ENCODE results near the gene RNF111.

The RNF111 gene

DNA sequence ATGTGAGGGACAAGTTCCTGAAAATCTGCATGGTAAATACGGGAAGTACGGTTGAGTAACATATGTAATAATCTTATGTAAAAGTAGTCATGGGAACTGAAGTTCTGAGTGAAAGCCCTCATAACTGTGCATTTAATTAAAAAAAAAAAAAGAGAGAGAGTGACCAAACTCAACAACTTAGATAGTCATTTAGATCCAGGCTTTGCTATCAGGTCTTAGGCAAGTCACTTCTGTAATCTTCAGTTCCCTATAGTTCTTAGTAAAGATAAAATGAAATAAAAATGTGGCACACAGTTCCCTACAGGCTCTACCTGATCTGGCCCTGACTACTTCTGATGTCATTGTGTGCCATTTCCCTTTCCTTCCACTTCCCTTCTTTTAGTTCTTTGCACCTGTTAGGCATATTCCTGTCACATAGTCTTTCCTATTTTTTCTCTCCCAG, 15.0 kb downstream of the RNF111 start:
- DNase-seq (ENCODE audit: insufficient read length) (no peak), FAIRE-seq (no peak)
- TF ChIP-seq POLR2A (IDR thresholded peaks at IDR 0.05; ENCODE audit: low read depth, low read length) = no peak
- TF ChIP-seq POLR2AphosphoS5 (IDR thresholded peaks at IDR 0.05; ENCODE audit: low read depth, low read length) = no peak
- no peak for TF ChIP-seq TAF1 (IDR thresholded peaks at IDR 0.05; ENCODE audit: borderline replicate concordance, low read depth, low read length)

DNA sequence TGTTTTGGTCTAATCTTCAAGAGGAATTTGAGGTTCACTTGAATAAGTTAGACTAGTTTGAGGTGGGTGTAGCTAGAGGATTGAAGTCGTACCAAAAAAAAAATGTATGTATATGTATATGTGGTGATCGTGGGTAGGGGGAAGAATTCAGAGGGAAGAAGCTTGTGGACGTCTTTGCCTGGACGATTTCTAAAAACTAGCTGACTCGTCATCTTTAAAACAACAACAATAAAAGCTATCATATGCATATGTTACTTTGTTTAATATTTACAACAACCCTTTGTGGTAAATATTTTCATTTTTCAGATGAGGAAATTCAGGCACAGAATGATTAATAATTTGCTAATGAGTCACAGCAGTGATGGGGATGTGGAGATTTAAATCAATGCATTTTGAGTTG, 18.1 kb downstream of the RNF111 start:
- FAIRE-seq = no peak
- TF ChIP-seq TAF1 (IDR thresholded peaks at IDR 0.05; ENCODE audit: borderline replicate concordance, low read depth, low read length) = no peak
- TF ChIP-seq POLR2AphosphoS5 (IDR thresholded peaks at IDR 0.05; ENCODE audit: low read depth, low read length) = no peak
- TF ChIP-seq POLR2A (IDR thresholded peaks at IDR 0.05; ENCODE audit: low read depth, low read length) = no peak
- no peak for DNase-seq (ENCODE audit: insufficient read length)

DNA sequence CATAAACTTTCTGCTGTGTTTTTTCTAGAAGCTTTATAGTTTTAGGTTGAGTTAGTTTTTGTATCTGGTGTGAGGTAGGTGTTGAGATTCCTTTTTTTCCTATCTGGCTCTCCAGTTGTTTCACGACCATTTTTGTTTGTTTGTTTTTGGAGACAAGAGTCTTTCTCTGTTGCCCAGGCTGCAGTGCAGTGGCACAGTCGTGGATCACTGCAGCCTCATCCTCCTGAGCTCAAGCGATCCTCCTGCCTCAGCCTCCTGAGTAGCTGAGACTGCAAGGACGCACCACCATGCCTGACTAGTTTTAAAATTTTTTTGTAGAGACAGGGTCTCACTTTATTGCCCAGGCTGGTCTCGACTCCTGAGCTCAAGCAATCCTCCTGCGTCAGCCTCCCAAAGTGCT, 20.6 kb downstream of the RNF111 start:
- DNase-seq (ENCODE audit: insufficient read length) (no peak), FAIRE-seq (no peak)
- TF ChIP-seq TAF1 (IDR thresholded peaks at IDR 0.05; ENCODE audit: borderline replicate concordance, low read depth, low read length) (no peak), POLR2AphosphoS5 (IDR thresholded peaks at IDR 0.05; ENCODE audit: low read depth, low read length) (no peak), POLR2A (IDR thresholded peaks at IDR 0.05; ENCODE audit: low read depth, low read length) (no peak)

DNA sequence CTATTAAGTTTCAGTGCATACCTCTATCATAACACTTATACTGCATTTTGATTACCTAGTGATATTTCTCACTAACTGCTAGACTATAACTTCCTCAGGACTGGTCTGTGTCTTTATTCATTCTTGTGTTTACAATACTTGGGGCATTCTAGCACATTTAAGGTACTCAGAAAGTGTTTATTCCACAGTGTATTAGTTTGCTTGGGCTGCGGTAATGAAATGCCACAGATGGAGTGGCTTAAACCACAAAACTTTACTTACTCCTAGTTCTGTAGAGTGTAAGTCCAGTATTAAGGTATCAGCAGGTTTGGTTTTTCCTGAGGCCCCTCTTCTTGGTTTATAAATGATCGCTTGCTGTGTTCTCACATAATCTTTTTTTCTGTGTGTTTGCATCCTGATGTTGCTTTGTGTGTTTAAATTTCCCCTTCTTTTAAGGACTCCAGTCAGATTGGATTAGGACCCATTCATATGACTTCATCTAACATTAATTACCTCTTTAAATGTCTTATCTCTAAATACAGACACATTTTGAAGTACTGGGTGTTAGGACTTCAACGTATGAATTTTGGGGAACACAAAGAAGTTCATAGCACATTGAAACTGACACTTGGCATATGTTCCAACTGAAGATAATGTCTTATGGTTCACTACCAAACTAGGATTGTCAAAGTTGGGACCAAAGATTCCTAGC, 23.9 kb downstream of the RNF111 start:
- peak; percentile 27 for FAIRE-seq
- DNase-seq (ENCODE audit: insufficient read length) = no peak

DNA sequence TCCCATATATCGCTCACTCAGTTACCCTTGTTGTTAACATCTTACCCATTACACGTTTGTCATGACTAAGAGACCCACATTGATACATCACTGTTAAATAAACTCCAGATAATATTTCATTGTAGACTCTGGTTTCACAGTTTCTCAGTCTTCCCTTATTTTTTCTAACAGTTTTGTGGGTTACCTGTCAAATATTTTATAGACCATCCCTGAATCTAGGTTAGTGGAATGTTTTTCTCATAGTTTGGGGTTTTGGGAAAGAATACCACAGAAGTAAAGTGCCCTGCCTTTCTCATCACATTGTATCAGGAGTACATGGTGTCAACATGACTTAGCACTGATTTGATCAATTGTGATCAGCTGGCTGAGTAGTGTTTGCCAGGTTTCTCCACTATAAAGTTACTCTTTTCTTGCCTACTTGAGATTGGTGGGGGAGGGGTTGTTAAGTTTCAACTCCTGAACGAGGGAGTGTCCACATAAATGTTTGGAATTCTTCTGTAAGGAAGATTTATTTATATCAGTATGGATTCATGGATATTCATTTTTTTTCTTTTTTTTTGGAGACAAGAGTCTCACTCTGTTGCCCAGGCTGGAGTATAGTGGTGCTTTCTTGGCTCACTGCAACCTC, 25.9 kb downstream of the RNF111 start:
- DNase-seq (ENCODE audit: insufficient read length) (no peak), FAIRE-seq (no peak)
- TF ChIP-seq POLR2AphosphoS5 (IDR thresholded peaks at IDR 0.05; ENCODE audit: low read depth, low read length) (no peak), POLR2A (IDR thresholded peaks at IDR 0.05; ENCODE audit: low read depth, low read length) (no peak), TAF1 (IDR thresholded peaks at IDR 0.05; ENCODE audit: borderline replicate concordance, low read depth, low read length) (no peak)

More for the DNA sequence above, 23.9 kb downstream of the RNF111 start:
- no peak for TF ChIP-seq POLR2A (IDR thresholded peaks at IDR 0.05; ENCODE audit: low read depth, low read length)
- no peak for TF ChIP-seq POLR2AphosphoS5 (IDR thresholded peaks at IDR 0.05; ENCODE audit: low read depth, low read length)
- no peak for TF ChIP-seq TAF1 (IDR thresholded peaks at IDR 0.05; ENCODE audit: borderline replicate concordance, low read depth, low read length)

DNA sequence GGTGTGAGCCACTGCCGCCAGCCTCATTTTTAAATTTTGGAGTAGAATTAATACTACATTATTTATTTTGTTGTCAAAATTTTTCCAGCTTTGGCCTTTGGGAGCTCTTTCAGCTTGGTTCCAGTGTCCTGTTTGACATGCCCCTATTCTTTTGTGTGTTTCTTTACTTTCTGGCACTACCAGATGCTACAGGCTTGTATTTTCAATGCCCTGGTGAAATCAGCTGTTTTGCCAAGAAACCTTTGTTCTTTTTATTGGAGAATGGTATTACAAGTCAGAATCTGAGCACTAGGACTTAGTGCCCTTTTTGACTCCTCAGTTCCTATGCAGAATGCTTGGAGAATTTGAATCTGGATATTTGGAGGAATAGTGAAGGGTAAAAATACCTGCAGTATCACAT, 26.6 kb downstream of the RNF111 start:
- FAIRE-seq (no peak), DNase-seq (ENCODE audit: insufficient read length) (no peak)
- TF ChIP-seq TAF1 (IDR thresholded peaks at IDR 0.05; ENCODE audit: borderline replicate concordance, low read depth, low read length) = no peak
- TF ChIP-seq POLR2AphosphoS5 (IDR thresholded peaks at IDR 0.05; ENCODE audit: low read depth, low read length) = no peak
- TF ChIP-seq POLR2A (IDR thresholded peaks at IDR 0.05; ENCODE audit: low read depth, low read length) = no peak

DNA sequence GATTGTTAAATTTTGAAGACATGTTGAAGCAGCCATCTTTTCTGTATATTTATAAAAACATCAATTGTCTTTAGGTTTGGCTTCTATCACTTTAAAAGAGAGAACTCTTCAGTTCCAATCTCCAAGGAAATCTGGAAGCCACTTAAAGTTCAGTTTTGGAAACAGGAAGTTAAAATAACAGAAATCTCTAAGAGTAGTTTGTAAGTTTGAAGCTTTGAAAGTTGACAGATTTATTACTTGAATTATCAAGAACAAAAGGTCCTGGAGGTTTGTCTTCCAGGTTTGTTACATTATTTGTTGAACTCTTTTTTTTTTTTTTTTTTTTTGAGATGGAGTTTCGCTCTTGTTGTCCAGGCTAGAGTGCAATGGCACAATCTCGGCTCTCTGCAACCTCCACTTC, 30.0 kb downstream of the RNF111 start:
- no peak for DNase-seq (ENCODE audit: insufficient read length)
- TF ChIP-seq POLR2A (IDR thresholded peaks at IDR 0.05; ENCODE audit: low read depth, low read length) (no peak), POLR2AphosphoS5 (IDR thresholded peaks at IDR 0.05; ENCODE audit: low read depth, low read length) (no peak), TAF1 (IDR thresholded peaks at IDR 0.05; ENCODE audit: borderline replicate concordance, low read depth, low read length) (no peak)
- FAIRE-seq = no peak

GRCh38 chr15:59018833-59019232, 31.4 kb downstream of the RNF111 start:
- TF ChIP-seq TAF1 (IDR thresholded peaks at IDR 0.05; ENCODE audit: borderline replicate concordance, low read depth, low read length) (no peak), POLR2A (IDR thresholded peaks at IDR 0.05; ENCODE audit: low read depth, low read length) (no peak), POLR2AphosphoS5 (IDR thresholded peaks at IDR 0.05; ENCODE audit: low read depth, low read length) (no peak)
- no peak for FAIRE-seq
- DNase-seq (ENCODE audit: insufficient read length) = no peak

DNA sequence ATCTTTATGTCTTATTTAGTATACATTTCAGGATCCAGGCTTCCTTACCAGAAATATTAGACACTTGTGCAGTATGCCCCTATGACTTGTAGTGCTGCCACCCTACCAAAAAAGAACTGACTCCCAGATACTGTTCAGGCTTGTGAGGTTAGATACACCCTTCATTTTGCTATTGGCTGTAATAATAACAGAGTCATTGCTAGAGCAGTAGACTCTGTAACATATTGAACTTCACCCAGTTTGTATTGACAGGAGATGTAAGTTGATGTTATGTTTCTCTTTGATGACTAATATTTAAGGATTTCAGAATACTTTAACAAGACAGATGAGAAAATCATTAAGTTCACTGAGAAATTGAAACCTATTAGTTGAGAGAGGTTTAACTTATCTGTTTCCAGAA, 32.9 kb downstream of the RNF111 start:
- TF ChIP-seq POLR2AphosphoS5 (IDR thresholded peaks at IDR 0.05; ENCODE audit: low read depth, low read length) = no peak
- no peak for TF ChIP-seq TAF1 (IDR thresholded peaks at IDR 0.05; ENCODE audit: borderline replicate concordance, low read depth, low read length)
- TF ChIP-seq POLR2A (IDR thresholded peaks at IDR 0.05; ENCODE audit: low read depth, low read length) = no peak
- FAIRE-seq (no peak), DNase-seq (ENCODE audit: insufficient read length) (no peak)

DNA sequence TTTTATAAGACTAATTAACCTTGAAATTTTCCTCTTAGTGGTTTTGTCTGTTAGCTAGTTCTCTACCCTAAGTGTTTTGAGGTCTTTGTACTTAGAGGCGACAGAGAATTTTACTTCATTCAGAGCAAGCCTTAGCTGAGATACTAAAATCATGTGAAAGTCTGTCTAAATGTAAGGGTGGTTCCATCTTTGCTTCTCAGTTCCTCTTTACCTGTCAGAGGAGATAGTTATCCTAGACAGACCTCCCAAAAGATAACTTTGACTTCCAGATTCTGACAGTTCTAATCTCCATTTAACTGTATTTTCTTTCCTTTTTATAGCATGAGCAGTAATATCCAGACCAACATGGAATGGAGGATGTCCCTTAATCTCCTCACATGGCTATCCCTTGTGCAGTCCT, 34.7 kb downstream of the RNF111 start:
- FAIRE-seq (peak; percentile 21), DNase-seq (ENCODE audit: insufficient read length) (no peak)
- no peak for TF ChIP-seq TAF1 (IDR thresholded peaks at IDR 0.05; ENCODE audit: borderline replicate concordance, low read depth, low read length)
- no peak for TF ChIP-seq POLR2A (IDR thresholded peaks at IDR 0.05; ENCODE audit: low read depth, low read length)
- no peak for TF ChIP-seq POLR2AphosphoS5 (IDR thresholded peaks at IDR 0.05; ENCODE audit: low read depth, low read length)

DNA sequence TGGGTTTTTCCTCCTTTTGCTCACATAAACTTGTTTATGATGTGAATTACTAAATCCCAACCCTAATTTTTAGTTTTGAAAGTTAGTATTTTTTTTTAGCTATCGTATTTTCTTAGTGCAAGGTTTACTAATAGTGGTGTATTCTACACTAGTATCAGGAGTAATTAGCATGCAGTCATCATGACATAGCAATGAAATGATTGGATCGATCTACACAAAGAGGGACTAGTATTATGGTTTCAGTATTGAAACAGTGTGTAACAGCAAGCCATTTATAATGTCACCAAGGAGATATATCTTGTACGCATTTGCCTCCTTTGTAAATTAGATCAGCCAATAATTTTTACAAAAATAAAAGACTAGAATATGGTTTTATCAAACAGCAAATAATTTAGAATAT, 38.7 kb downstream of the RNF111 start:
- TF ChIP-seq POLR2AphosphoS5 (IDR thresholded peaks at IDR 0.05; ENCODE audit: low read depth, low read length) = no peak
- TF ChIP-seq TAF1 (IDR thresholded peaks at IDR 0.05; ENCODE audit: borderline replicate concordance, low read depth, low read length) = no peak
- no peak for TF ChIP-seq POLR2A (IDR thresholded peaks at IDR 0.05; ENCODE audit: low read depth, low read length)
- DNase-seq (ENCODE audit: insufficient read length) (no peak), FAIRE-seq (no peak)

DNA sequence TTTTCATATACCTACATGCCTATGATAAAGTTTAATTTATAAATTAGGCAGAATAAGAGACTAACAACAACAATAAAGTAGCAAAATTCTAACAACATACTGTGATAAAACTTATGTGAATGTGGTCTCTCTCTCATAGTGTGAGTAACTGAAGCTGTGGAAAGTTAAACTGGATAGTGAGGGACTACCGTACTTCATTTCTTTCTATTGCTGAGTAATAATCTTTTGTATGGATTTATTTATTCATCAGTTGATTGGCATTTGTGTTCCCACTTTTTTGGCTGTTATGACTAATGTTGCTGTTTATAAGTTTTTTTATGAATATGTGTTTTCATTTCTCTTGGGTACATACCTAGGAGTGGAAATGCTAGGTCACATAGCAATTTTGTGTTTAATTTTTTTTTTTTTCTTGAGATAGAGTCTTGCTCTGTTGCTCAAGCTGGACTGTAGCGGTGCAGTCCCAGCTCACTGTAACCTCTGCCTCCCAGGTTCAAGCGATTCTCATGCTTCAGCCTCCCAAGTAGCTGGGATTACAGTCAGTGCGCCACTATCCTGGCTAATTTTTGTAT, 41.0 kb downstream of the RNF111 start:
- no peak for DNase-seq (ENCODE audit: insufficient read length)
- no peak for TF ChIP-seq TAF1 (IDR thresholded peaks at IDR 0.05; ENCODE audit: borderline replicate concordance, low read depth, low read length)
- no peak for FAIRE-seq
